Nephron progenitor cell (in vitro differentiated cells): ENCODE measurements around the gene SFMBT2.

Experiments used
- DNase-seq: peaks from one replicate; pipeline ENCODE4 v3.0.0; 2021
- H3K27ac Mint-ChIP-seq: 2 replicates; pipeline ENCODE4 v1.8.0; 2021; ENCODE audit warnings: mild to moderate bottlenecking, moderate library complexity, mixed read lengths
- H3K27me3 Mint-ChIP-seq: 2 replicates; pipeline ENCODE4 v1.8.0; 2021; ENCODE audit warnings: mild to moderate bottlenecking, low read depth, mixed read lengths; ENCODE audit not compliant: poor library complexity
- H3K36me3 Mint-ChIP-seq: 2 replicates; pipeline ENCODE4 v1.8.0; 2021; ENCODE audit warnings: low read depth, mixed read lengths
- H3K4me1 Mint-ChIP-seq: 2 replicates; pipeline ENCODE4 v1.8.0; 2021; ENCODE audit warnings: mixed read lengths
- H3K4me3 Mint-ChIP-seq: 2 replicates; pipeline ENCODE4 v1.8.0; 2021; ENCODE audit warnings: mild to moderate bottlenecking, moderate library complexity, mixed read lengths
- H3K9me3 Mint-ChIP-seq: 2 replicates; pipeline ENCODE4 v1.8.0; 2021; ENCODE audit warnings: mild to moderate bottlenecking, moderate library complexity, mixed read lengths
- CTCF ChIP-seq: fragments of 200-600 bp; sonication (generic); IDR thresholded peaks from 2 replicates; pipeline ENCODE4 v1.5.0; 2021; ENCODE audit warnings: antibody characterized with exemption

Gene SFMBT2

GRCh38 chr10:7424315-7424714, 13.5 kb upstream of the SFMBT2 start:
- peaks cover 7% of the 10 kb centered on the region for H3K9me3 Mint-ChIP-seq
- no peak overlapping the region for H3K27ac Mint-ChIP-seq
- H3K4me3 Mint-ChIP-seq = no peak overlapping the region
- DNase-seq = no peak
- H3K4me1 Mint-ChIP-seq = peaks cover 17% of the 10 kb centered on the region
- no peaks in the 10 kb centered on the region for H3K36me3 Mint-ChIP-seq
- TF ChIP-seq CTCF = no peak
- peaks cover 60% of the 10 kb centered on the region for H3K27me3 Mint-ChIP-seq

GRCh38 chr10:7423521-7423920, 12.7 kb upstream of the SFMBT2 start:
- Mint-ChIP-seq H3K27me3 (peaks cover 64% of the 10 kb centered on the region), H3K36me3 (no peaks in the 10 kb centered on the region), H3K27ac (no peak overlapping the region), H3K4me3 (no peak overlapping the region), H3K4me1 (peaks cover 17% of the 10 kb centered on the region), H3K9me3 (peaks cover 8% of the 10 kb centered on the region)
- no peak for DNase-seq
- no peak for TF ChIP-seq CTCF

- Mint-ChIP-seq H3K36me3 (no peaks in the 10 kb centered on the region), H3K27ac (no peak overlapping the region), H3K4me3 (no peak overlapping the region), H3K27me3 (peaks cover 70% of the 10 kb centered on the region), H3K9me3 (peaks cover 8% of the 10 kb centered on the region), H3K4me1 (peaks cover 17% of the 10 kb centered on the region)
- TF ChIP-seq CTCF = no peak
- DNase-seq = no peak
Measured at GRCh38 chr10:7421526-7421925, 10.7 kb upstream of the SFMBT2 start.

GRCh38 chr10:7419998-7420397, 9.2 kb upstream of the SFMBT2 start:
- no peak overlapping the region for H3K27ac Mint-ChIP-seq
- no peaks in the 10 kb centered on the region for H3K36me3 Mint-ChIP-seq
- H3K4me1 Mint-ChIP-seq = peaks cover 13% of the 10 kb centered on the region
- no peak overlapping the region for H3K4me3 Mint-ChIP-seq
- peaks cover 75% of the 10 kb centered on the region for H3K27me3 Mint-ChIP-seq
- TF ChIP-seq CTCF = no peak
- DNase-seq = no peak
- H3K9me3 Mint-ChIP-seq = peaks cover 8% of the 10 kb centered on the region

- no peak for DNase-seq
- no peak for TF ChIP-seq CTCF
- Mint-ChIP-seq H3K27me3 (peaks cover 77% of the 10 kb centered on the region), H3K9me3 (peaks cover 8% of the 10 kb centered on the region), H3K36me3 (no peaks in the 10 kb centered on the region), H3K4me3 (no peak overlapping the region), H3K27ac (no peak overlapping the region), H3K4me1 (peaks cover 7% of the 10 kb centered on the region)
Measured at GRCh38 chr10:7417807-7418206, 7.0 kb upstream of the SFMBT2 start.

- no peak overlapping the region for H3K27ac Mint-ChIP-seq
- no peak for DNase-seq
- H3K36me3 Mint-ChIP-seq = no peaks in the 10 kb centered on the region
- peak; percentile 29 for TF ChIP-seq CTCF
- peaks cover 8% of the 10 kb centered on the region for H3K9me3 Mint-ChIP-seq
- H3K27me3 Mint-ChIP-seq = peaks cover 77% of the 10 kb centered on the region
- H3K4me1 Mint-ChIP-seq = peaks cover 7% of the 10 kb centered on the region
- H3K4me3 Mint-ChIP-seq = no peak overlapping the region
Measured at GRCh38 chr10:7417103-7417623, 6.3 kb upstream of the SFMBT2 start.
